Fibroblast of skin of right biceps (primary cell): ENCODE results near the gene SFRP5.

ENCODE experiments used
- DNase-seq: peaks from one replicate; pipeline ENCODE4 v3.0.0-alpha.2; 2013

The SFRP5 gene

GRCh38 chr10:97763947-97764346, 7.9 kb downstream of the SFRP5 start:
- no peak for DNase-seq

GRCh38 chr10:97763411-97763810, 8.4 kb downstream of the SFRP5 start:
- no peak for DNase-seq

GRCh38 chr10:97762816-97763215, 9.0 kb downstream of the SFRP5 start:
- peak; percentile 3 for DNase-seq

DNA sequence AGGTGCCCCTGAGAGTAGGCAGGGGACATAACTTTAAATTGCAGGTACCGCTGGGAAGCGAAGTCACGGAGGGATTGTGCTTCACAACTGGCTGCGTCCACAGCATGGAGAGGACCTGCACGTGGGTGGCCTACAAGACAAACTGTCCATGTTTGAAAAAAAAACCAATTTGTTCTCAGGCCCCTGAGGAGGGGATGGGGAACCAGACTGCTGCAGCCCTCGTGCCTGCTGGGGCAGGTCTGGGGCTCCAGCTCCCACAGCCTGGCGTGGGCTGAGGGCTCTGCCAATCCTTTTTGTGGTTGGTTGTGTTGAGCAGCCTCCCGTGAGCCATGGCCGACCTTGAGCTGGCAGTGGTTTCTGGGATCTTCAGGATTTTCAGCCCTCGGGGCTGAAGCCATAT, 9.7 kb downstream of the SFRP5 start:
- no peak for DNase-seq

DNA sequence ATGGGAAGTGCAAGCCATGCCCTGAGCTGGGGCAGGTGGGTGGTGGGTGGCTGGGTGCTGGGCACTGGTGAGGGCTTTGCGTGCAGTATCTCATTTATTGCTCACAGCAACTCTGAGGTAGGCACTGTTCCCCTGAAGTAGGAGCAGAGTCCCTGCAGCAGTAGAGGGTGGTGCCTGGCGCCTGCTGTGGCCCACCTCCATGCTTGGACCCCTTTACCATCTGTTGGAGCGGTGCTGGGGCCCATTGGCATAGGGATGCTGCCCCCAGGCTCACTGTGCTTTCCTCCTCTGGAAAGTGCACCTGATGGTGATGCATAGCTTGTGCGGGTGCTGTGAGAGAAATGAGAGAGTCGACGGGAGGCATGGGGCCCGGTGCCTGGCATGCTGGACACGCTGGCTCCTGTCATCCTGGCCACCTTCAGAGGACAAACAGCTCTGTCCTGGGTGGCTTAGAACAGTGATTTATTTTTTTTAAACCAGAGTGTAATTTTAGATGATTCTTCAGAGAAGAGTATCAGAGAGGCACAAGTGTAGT, 10.4 kb downstream of the SFRP5 start:
- DNase-seq: no peak

DNA sequence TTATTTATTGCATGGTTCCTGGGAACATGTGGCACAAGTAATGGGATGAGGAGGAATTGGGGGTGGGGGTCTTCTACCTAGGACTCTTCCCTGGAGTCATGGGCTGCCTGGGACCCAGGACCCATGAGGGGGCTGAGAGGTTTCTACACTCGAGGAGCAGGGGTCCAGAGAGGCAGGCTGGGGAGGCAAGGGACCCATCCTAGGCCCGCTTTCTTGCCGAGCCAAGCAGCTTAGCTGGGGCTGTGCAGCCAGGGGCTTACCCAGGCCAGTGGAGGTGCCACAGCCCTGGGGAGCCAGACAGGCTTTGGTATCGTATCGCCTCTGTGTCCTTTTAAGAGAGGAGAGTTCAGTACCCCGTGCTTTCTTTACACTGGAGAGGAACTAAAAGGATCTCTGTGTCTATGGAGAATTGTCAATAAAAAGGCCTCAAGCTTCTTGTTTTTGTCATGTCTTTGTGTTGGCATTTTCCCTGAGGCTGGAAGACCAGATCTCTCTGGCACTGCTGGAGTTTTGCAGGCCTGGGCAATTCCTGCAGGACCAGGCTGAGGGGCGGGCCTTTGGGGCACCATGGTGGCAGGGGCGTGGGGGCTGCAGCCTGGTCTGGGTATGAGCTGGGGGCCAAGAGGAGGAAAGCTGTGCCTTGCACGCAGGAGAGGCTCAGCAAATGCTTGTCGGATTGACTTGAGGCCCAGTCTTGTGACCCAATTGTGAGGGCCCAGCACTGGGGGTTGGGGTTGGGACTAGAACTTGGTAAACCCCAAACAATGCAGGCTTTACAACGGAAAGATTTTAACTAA, 11.1 kb downstream of the SFRP5 start:
- no peak for DNase-seq

DNA sequence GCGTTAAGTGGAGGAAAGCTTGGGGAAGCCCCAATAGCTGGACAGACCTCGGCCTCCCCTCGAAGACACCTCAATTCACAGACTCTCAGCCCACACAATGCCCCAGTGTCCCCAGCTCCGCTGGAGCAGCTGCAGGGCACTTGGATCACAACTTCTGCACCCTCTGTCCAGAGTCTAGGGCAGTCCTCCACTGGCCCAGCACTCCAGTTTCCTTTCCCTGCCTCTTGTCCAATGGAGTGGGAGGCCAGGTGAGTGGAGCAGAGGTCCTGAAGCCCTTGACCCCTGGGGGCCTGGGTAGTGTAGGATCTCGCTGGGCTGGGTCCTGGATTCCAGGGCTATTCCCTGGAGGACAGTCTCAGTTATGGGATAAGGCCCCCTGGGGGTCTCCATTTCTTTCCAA, 11.9 kb downstream of the SFRP5 start:
- no peak for DNase-seq

GRCh38 chr10:97759158-97759887, 12.5 kb downstream of the SFRP5 start:
- peak; percentile 43 for DNase-seq

DNA sequence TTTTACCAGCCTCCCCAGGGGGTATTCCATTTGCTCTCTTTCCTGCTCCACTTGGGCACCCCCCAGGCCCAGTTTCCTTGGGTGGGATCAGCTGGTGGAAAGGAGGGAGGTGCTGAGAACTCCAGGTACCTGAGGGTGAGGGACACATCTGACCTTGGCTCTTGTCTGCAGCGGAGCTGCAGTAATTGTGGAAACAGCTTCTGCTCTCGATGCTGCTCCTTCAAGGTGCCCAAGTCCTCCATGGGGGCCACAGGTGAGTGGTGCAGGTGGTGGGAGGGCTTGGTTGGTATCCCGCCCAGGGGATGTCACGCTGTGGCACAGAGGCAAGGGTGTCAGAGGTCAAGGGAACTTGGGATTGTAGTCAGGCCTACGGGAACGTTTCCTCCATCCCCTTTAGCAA, 14.3 kb downstream of the SFRP5 start:
- no peak for DNase-seq

- no peak for DNase-seq
Observed at GRCh38 chr10:97755718-97756117, 16.1 kb downstream of the SFRP5 start.

GRCh38 chr10:97754726-97755125, 17.1 kb downstream of the SFRP5 start:
- DNase-seq: no peak

DNA sequence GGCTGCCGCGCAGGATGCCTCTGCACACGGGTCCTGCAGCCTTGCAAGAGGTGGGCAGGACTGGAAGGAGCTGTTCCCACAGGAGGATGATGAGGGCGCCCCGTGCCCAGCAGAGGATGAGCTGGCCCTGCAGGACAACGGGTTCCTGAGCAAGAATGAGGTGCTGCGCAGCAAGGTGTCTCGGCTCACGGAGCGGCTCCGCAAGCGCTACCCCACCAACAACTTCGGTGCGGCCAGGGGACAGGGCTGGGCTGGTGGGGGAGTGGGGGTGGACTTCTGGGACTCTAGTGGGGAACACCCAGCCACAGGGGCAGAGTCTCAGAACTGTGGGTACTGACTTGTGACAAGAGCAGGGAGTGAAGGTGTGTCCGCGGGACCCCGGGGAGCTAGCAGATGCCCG, 18.8 kb downstream of the SFRP5 start:
- DNase-seq: no peak

DNA sequence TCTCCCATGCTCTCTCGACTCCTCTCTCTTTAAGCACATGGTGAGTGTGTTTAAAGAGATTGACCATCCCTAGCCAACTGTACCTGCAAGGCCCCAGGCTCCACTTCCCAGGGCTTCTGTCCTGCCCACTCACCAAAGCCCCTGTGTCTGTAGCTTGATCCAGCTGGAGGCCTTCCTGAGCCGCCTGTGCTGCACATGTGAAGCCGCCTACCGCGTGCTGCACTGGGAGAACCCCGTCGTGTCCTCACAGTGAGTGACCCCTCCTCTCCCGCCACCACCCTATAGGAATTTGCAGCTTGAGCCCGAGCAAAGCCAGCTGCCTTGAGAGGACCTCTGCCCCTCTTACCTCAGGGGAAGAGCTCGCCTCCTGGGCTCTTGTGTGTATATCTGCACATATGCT, 23.7 kb downstream of the SFRP5 start:
- DNase-seq: no peak

- DNase-seq: no peak
Observed at GRCh38 chr10:97747573-97747972, 24.2 kb downstream of the SFRP5 start.

GRCh38 chr10:97744405-97745035, 27.3 kb downstream of the SFRP5 start:
- DNase-seq: no peak

- DNase-seq: no peak
Observed at GRCh38 chr10:97743169-97743943, 28.4 kb downstream of the SFRP5 start.

DNA sequence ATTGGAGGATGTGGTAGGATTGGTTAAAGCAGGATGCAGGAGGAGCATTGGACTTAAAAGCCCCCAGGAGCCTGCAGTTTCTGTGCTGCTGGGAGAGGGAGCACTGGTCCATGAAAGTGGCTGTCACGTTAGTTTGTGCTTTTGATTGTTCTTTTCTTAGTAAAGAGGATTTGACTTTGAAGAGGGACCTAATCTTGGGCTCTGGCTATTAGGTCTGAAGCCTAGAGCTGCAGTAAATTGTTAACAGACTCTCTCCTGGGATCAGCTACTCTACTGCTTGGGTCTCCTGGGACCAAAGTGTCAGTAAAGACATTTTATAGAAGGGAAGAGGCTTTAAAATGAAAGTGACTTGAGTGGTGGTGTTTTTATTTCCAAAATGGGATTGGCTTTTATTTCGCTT, 31.2 kb downstream of the SFRP5 start:
- no peak for DNase-seq

DNA sequence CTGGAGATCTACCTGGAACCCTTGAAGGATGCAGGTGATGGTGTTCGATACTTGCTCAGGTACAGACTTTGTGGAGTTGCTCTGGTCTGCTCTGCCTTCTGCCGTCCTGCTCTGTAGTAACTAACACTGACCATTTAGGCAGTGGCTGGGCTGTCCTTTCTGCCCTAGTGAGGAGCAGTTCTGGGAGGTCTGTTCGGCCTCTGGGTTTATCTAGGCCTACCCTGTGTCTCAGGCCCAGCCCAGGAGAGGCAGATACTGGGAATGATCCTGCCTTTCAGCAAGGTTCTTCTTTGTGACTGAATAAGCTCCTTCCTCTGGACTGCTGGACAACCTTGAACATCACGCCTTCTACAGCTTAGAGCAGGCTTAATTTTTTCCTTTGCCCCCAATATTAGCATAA, 33.2 kb downstream of the SFRP5 start:
- no peak for DNase-seq

GRCh38 chr10:97737770-97738265, 34.0 kb downstream of the SFRP5 start:
- DNase-seq: no peak

- peak; percentile 94 for DNase-seq
Observed at GRCh38 chr10:97736902-97737769, 34.7 kb downstream of the SFRP5 start, which contains the start of gene ZFYVE27. Gene ZFYVE27 (plus strand): TSS chr10:97737128. CDS start chr10:97738478, 1,350 bp downstream.

DNA sequence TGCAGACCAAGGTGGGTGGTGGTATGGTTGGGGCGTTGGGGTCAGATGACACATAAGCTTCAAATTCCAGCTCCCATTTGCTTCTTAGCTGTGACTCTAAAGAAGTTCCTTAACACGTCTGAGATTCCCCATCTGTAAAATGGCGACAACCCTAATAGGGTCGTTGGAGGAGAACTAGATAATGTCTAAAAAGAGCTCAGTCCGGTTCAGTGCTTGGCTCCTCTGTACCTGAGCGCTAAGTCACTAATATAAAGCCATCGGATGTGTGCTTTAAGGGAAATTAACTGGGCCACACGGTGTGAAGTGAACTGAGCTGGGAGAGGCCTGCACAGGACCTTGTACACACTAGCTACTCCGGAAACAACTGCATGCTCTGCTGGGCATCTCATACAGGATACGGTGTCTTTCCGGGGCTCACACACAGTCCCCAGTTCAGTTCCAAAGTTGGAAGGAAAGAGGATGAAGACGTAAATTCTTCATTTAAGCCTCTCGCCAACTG, 35.3 kb downstream of the SFRP5 start:
- DNase-seq: no peak
